ENCODE results near the gene NUP214.
A peak's percentile ranks its signal among the peaks of the same experiment; 100 is the strongest.
"Not testable (repeated sequence)": the region's sequence is repeated elsewhere in the genome, so short reads cannot be mapped to it uniquely, and the experiment has no call there.

The NUP214 gene

GRCh38 chr9:131252120-131252519 lies 126.7 kb downstream of the NUP214 start:
- peaks cover 46% of the 10 kb centered on the region for H3K4me1 Mint-ChIP-seq
- no peak for ATAC-seq
- no peak for DNase-seq
- H3K4me3 Mint-ChIP-seq = peak overlapping the region; percentile 77
- no peaks in the 10 kb centered on the region for H3K9me3 Mint-ChIP-seq
- H3K27ac Mint-ChIP-seq = no peak overlapping the region
- H3K27me3 Mint-ChIP-seq = no peaks in the 10 kb centered on the region
- H3K36me3 Mint-ChIP-seq (ENCODE audit: low read depth) = no peaks in the 10 kb centered on the region

GRCh38 chr9:131253891-131254491 lies 128.6 kb downstream of the NUP214 start:
- Mint-ChIP-seq H3K27me3 (no peaks in the 10 kb centered on the region), H3K27ac (no peak overlapping the region), H3K36me3 (ENCODE audit: low read depth) (peaks cover 4% of the 10 kb centered on the region), H3K9me3 (no peaks in the 10 kb centered on the region), H3K4me3 (peak overlapping the region; percentile 77), H3K4me1 (peaks cover 58% of the 10 kb centered on the region)
- DNase-seq (no peak), ATAC-seq (no peak)

GRCh38 chr9:131254626-131255025 lies 129.2 kb downstream of the NUP214 start:
- peaks cover 7% of the 10 kb centered on the region for H3K36me3 Mint-ChIP-seq (ENCODE audit: low read depth)
- DNase-seq = no peak
- H3K27ac Mint-ChIP-seq = no peak overlapping the region
- peaks cover 59% of the 10 kb centered on the region for H3K4me1 Mint-ChIP-seq
- no peak overlapping the region for H3K4me3 Mint-ChIP-seq
- no peaks in the 10 kb centered on the region for H3K27me3 Mint-ChIP-seq
- ATAC-seq = no peak
- H3K9me3 Mint-ChIP-seq = no peaks in the 10 kb centered on the region

GRCh38 chr9:131255676-131256197 lies 130.4 kb downstream of the NUP214 start:
- Mint-ChIP-seq H3K4me3 (peak overlapping the region; percentile 84), H3K9me3 (no peaks in the 10 kb centered on the region), H3K27me3 (no peaks in the 10 kb centered on the region), H3K27ac (peak overlapping the region; percentile 94), H3K36me3 (ENCODE audit: low read depth) (peaks cover 17% of the 10 kb centered on the region), H3K4me1 (peaks cover 64% of the 10 kb centered on the region)
- ATAC-seq = no peak
- no peak for DNase-seq

- DNase-seq = no peak
- H3K36me3 Mint-ChIP-seq (ENCODE audit: low read depth) = peaks cover 21% of the 10 kb centered on the region
- H3K4me1 Mint-ChIP-seq = peaks cover 64% of the 10 kb centered on the region
- no peak for ATAC-seq
- H3K27me3 Mint-ChIP-seq = no peaks in the 10 kb centered on the region
- H3K27ac Mint-ChIP-seq = peak overlapping the region; percentile 94
- H3K9me3 Mint-ChIP-seq = no peaks in the 10 kb centered on the region
- H3K4me3 Mint-ChIP-seq = no peak overlapping the region
Measured at GRCh38 chr9:131257266-131258025, 132.1 kb downstream of the NUP214 start.

- Mint-ChIP-seq H3K4me3 (no peak overlapping the region), H3K9me3 (no peaks in the 10 kb centered on the region), H3K36me3 (ENCODE audit: low read depth) (peaks cover 26% of the 10 kb centered on the region), H3K27ac (peak overlapping the region; percentile 94), H3K4me1 (peaks cover 65% of the 10 kb centered on the region), H3K27me3 (no peaks in the 10 kb centered on the region)
- DNase-seq (no peak), ATAC-seq (no peak)
Measured at GRCh38 chr9:131258186-131258585, 132.8 kb downstream of the NUP214 start.

- Mint-ChIP-seq H3K4me3 (no peak overlapping the region), H3K27ac (no peak overlapping the region)
- ATAC-seq = no peak
Measured at GRCh38 chr9:131258698-131259431, 133.5 kb downstream of the NUP214 start.

GRCh38 chr9:131259432-131259898 lies 134.1 kb downstream of the NUP214 start:
- ATAC-seq (no peak), DNase-seq (no peak)
- Mint-ChIP-seq H3K4me1 (peaks cover 65% of the 10 kb centered on the region), H3K27ac (no peak overlapping the region), H3K36me3 (ENCODE audit: low read depth) (peaks cover 29% of the 10 kb centered on the region), H3K9me3 (no peaks in the 10 kb centered on the region), H3K27me3 (no peaks in the 10 kb centered on the region), H3K4me3 (no peak overlapping the region)

More at GRCh38 chr9:131258698-131259431, 133.5 kb downstream of the NUP214 start:
- Mint-ChIP-seq H3K36me3 (ENCODE audit: low read depth) (peaks cover 29% of the 10 kb centered on the region), H3K9me3 (no peaks in the 10 kb centered on the region), H3K27me3 (no peaks in the 10 kb centered on the region), H3K4me1 (peaks cover 65% of the 10 kb centered on the region)
- no peak for DNase-seq

- H3K36me3 Mint-ChIP-seq (ENCODE audit: low read depth) = peaks cover 29% of the 10 kb centered on the region
- ATAC-seq (no peak), DNase-seq (no peak)
- peaks cover 66% of the 10 kb centered on the region for H3K4me1 Mint-ChIP-seq
- H3K27ac Mint-ChIP-seq = no peak overlapping the region
- H3K27me3 Mint-ChIP-seq = no peaks in the 10 kb centered on the region
- no peak overlapping the region for H3K4me3 Mint-ChIP-seq
- H3K9me3 Mint-ChIP-seq = no peaks in the 10 kb centered on the region
Measured at GRCh38 chr9:131259916-131260597, 134.7 kb downstream of the NUP214 start.

- Mint-ChIP-seq H3K9me3 (no peaks in the 10 kb centered on the region), H3K27me3 (no peaks in the 10 kb centered on the region), H3K27ac (no peak overlapping the region), H3K36me3 (ENCODE audit: low read depth) (peaks cover 29% of the 10 kb centered on the region), H3K4me1 (peaks cover 69% of the 10 kb centered on the region), H3K4me3 (no peak overlapping the region)
- no peak for DNase-seq
- ATAC-seq = no peak
Measured at GRCh38 chr9:131260751-131261452, 135.5 kb downstream of the NUP214 start.

- no peaks in the 10 kb centered on the region for H3K27me3 Mint-ChIP-seq
- H3K4me3 Mint-ChIP-seq = peak overlapping the region; percentile 16
- H3K27ac Mint-ChIP-seq = peak overlapping the region; percentile 85
- DNase-seq (no peak), ATAC-seq (no peak)
- H3K36me3 Mint-ChIP-seq (ENCODE audit: low read depth) = peaks cover 32% of the 10 kb centered on the region
- H3K9me3 Mint-ChIP-seq = no peaks in the 10 kb centered on the region
- H3K4me1 Mint-ChIP-seq = peaks cover 71% of the 10 kb centered on the region
Measured at GRCh38 chr9:131262327-131263032, 137.1 kb downstream of the NUP214 start.

GRCh38 chr9:131263033-131263343 lies 137.6 kb downstream of the NUP214 start:
- H3K27me3 Mint-ChIP-seq, ATAC-seq, DNase-seq, H3K9me3 Mint-ChIP-seq: not testable (repeated sequence)
- H3K27ac Mint-ChIP-seq = peak overlapping the region; percentile 85
- peaks cover 69% of the 10 kb centered on the region for H3K4me1 Mint-ChIP-seq
- H3K36me3 Mint-ChIP-seq (ENCODE audit: low read depth) = peaks cover 30% of the 10 kb centered on the region
- peak overlapping the region; percentile 16 for H3K4me3 Mint-ChIP-seq

- no peaks in the 10 kb centered on the region for H3K9me3 Mint-ChIP-seq
- H3K36me3 Mint-ChIP-seq (ENCODE audit: low read depth) = peaks cover 29% of the 10 kb centered on the region
- H3K4me3 Mint-ChIP-seq = peak overlapping the region; percentile 49
- peaks cover 73% of the 10 kb centered on the region for H3K4me1 Mint-ChIP-seq
- no peak for DNase-seq
- ATAC-seq = no peak
- no peaks in the 10 kb centered on the region for H3K27me3 Mint-ChIP-seq
- H3K27ac Mint-ChIP-seq = peak overlapping the region; percentile 98
Measured at GRCh38 chr9:131263701-131264100, 138.3 kb downstream of the NUP214 start.

Measured in activated naive CD8-positive, alpha-beta T cell treated with anti-CD3 and anti-CD28 coated beads, Interleukin-2, amount 50 U/mL, for 24 hours (primary cell).